Vagina (tissue), 2 donors: ENCODE data around the gene CPLX1.

Experiments used
- POLR2A ChIP-seq, 2 donors: fragments of 450-650 bp; IDR thresholded peaks; one replicate each; pipeline ENCODE4 v1.6.1; 2017; ENCODE audit warnings: antibody characterized with exemption in 2 of 2, mild to moderate bottlenecking in 2 of 2, moderate library complexity in 2 of 2
- POLR2AphosphoS5 ChIP-seq, 2 donors: sonication (generic); formaldehyde crosslinking; IDR thresholded peaks; one replicate each; pipeline ENCODE4 v1.9.0; 2017; ENCODE audit warnings: antibody characterized with exemption in 2 of 2, mild to moderate bottlenecking in 2 of 2, low read depth in 1 of 2; ENCODE audit not compliant: insufficient read depth in 1 of 2
- TF ChIP-seq, protein P1 (sequence below), 3 experiments: fragments of 450-650 bp in 2 of 3; fragments of 200-600 bp in 1 of 3; sonication (generic) in 1 of 3; IDR thresholded peaks; one replicate each; pipeline ENCODE4 v1.5.1; 2017 to 2019; ENCODE audit warnings: antibody characterized with exemption in 3 of 3, mild to moderate bottlenecking in 2 of 3, moderate library complexity in 2 of 3

DNA sequence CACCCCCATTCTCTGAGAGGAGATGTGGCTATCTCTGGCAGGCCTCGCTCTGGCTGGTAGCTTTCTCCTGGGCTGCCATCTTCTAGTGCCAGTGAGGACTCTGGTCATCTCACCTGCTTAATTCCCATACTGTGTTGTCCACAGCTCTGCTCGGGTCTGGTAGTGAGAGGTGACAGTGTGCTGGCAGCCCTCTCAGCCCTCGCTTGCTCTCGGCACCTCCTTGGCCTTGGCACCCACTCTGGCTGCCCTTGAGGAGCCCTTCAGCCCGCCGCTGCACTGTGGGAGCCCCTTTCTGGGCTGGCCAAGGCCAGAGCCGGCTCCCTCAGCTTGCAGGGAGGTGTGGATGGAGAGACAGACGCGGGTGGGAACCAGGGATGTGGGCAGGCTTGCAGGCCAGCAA is 52.7 kb downstream of the CPLX1 start:
- TF ChIP-seq POLR2AphosphoS5 (IDR thresholded peaks at IDR 0.05; ENCODE audit: insufficient read depth in 1 of 2, low read depth in 1 of 2) = no peak
- TF ChIP-seq, protein P1, sequence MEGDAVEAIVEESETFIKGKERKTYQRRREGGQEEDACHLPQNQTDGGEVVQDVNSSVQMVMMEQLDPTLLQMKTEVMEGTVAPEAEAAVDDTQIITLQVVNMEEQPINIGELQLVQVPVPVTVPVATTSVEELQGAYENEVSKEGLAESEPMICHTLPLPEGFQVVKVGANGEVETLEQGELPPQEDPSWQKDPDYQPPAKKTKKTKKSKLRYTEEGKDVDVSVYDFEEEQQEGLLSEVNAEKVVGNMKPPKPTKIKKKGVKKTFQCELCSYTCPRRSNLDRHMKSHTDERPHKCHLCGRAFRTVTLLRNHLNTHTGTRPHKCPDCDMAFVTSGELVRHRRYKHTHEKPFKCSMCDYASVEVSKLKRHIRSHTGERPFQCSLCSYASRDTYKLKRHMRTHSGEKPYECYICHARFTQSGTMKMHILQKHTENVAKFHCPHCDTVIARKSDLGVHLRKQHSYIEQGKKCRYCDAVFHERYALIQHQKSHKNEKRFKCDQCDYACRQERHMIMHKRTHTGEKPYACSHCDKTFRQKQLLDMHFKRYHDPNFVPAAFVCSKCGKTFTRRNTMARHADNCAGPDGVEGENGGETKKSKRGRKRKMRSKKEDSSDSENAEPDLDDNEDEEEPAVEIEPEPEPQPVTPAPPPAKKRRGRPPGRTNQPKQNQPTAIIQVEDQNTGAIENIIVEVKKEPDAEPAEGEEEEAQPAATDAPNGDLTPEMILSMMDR (IDR thresholded peaks at IDR 0.05) = no peak
- TF ChIP-seq POLR2A (IDR thresholded peaks at IDR 0.05) = no peak
